Activated CD4-positive, alpha-beta T cell treated with anti-CD3 and anti-CD28 coated beads for 4 hours (primary cell): ENCODE measurements around the gene NEAT1.

Experiments
- DNase-seq, 2 donors: peaks; one replicate each; pipeline ENCODE4 v3.0.0-alpha.2; 2020

Gene NEAT1

DNA sequence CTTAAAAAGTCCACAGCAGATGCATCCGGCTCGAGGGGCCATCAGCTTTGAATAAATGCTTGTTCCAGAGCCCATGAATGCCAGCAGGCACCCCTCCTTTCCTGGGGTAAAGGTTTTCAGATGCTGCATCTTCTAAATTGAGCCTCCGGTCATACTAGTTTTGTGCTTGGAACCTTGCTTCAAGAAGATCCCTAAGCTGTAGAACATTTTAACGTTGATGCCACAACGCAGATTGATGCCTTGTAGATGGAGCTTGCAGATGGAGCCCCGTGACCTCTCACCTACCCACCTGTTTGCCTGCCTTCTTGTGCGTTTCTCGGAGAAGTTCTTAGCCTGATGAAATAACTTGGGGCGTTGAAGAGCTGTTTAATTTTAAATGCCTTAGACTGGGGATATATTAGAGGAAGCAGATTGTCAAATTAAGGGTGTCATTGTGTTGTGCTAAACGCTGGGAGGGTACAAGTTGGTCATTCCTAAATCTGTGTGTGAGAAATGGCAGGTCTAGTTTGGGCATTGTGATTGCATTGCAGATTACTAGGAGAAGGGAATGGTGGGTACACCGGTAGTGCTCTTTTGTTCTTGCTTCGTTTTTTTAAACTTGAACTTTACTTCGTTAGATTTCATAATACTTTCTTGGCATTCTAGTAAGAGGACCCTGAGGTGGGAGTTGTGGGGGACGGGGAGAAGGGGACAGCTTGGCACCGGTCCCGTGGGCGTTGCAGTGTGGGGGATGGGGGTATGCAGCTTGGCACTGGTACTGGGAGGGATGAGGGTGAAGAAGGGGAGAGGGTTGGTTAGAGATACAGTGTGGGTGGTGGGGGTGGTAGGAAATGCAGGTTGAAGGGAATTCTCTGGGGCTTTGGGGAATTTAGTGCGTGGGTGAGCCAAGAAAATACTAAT lies 1.9 kb downstream of the NEAT1 start:
- peak; percentile 73 for DNase-seq

DNA sequence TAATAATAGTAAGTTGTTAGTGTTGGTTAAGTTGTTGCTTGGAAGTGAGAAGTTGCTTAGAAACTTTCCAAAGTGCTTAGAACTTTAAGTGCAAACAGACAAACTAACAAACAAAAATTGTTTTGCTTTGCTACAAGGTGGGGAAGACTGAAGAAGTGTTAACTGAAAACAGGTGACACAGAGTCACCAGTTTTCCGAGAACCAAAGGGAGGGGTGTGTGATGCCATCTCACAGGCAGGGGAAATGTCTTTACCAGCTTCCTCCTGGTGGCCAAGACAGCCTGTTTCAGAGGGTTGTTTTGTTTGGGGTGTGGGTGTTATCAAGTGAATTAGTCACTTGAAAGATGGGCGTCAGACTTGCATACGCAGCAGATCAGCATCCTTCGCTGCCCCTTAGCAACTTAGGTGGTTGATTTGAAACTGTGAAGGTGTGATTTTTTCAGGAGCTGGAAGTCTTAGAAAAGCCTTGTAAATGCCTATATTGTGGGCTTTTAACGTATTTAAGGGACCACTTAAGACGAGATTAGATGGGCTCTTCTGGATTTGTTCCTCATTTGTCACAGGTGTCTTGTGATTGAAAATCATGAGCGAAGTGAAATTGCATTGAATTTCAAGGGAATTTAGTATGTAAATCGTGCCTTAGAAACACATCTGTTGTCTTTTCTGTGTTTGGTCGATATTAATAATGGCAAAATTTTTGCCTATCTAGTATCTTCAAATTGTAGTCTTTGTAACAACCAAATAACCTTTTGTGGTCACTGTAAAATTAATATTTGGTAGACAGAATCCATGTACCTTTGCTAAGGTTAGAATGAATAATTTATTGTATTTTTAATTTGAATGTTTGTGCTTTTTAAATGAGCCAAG lies 2.7 kb downstream of the NEAT1 start:
- DNase-seq: peak; percentile 84

DNA sequence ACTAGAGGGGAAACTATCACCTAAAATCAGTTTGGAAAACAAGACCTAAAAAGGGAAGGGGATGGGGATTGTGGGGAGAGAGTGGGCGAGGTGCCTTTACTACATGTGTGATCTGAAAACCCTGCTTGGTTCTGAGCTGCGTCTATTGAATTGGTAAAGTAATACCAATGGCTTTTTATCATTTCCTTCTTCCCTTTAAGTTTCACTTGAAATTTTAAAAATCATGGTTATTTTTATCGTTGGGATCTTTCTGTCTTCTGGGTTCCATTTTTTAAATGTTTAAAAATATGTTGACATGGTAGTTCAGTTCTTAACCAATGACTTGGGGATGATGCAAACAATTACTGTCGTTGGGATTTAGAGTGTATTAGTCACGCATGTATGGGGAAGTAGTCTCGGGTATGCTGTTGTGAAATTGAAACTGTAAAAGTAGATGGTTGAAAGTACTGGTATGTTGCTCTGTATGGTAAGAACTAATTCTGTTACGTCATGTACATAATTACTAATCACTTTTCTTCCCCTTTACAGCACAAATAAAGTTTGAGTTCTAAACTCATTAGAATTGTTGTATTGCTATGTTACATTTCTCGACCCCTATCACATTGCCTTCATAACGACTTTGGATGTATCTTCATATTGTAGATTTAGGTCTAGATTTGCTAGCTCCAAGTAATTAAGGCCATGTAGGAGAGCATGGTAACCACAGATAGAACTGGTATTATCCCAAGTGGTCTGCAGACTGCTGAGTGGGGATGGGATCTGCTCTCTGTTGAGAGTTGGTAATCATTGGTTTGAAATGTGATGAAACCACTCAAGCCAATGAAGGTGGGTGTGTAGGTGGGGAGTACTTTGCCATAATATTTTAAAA lies 3.6 kb downstream of the NEAT1 start:
- no peak for DNase-seq

DNA sequence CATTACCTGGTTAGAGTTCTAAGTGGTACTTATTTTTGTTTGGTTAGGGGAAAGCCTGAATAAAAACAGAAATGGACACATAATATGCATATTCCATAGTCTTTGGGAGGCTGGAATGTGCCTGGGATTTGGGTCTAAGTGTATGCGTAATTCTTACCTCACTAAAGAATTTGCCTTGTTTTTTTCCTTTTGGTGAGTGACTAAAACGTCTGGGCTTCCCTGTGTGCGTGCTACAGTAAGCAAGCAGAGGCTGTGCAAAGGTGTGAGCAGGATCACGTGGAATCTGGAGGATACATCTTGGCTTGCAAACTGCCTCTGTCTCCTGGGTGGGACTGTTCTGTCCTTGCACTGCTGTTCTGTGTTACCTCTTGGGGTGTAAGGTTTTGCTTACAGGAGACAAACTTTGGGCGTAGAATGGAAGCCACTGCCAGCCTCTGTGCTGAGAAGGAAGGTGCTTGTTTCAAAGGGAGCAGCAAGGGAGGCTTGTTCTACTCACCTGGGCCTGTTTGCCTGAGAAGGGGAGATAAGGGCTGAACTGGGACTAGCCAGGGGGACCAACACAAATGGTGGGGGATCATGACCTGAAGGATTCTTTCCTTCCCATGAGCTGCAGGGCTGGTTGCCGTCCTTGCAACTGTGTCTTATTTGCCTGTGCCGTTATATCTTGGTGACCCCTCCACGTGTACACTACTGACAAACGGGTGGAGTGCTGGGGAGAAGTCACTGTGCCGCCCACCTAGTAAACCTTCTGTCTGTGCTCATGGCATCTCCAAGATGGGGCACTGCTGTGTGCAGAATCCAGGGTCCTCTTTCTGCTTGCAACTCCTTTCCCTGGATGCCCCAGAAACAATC lies 4.5 kb downstream of the NEAT1 start:
- DNase-seq: peak in 1 of 2 donors; percentile 46

DNA sequence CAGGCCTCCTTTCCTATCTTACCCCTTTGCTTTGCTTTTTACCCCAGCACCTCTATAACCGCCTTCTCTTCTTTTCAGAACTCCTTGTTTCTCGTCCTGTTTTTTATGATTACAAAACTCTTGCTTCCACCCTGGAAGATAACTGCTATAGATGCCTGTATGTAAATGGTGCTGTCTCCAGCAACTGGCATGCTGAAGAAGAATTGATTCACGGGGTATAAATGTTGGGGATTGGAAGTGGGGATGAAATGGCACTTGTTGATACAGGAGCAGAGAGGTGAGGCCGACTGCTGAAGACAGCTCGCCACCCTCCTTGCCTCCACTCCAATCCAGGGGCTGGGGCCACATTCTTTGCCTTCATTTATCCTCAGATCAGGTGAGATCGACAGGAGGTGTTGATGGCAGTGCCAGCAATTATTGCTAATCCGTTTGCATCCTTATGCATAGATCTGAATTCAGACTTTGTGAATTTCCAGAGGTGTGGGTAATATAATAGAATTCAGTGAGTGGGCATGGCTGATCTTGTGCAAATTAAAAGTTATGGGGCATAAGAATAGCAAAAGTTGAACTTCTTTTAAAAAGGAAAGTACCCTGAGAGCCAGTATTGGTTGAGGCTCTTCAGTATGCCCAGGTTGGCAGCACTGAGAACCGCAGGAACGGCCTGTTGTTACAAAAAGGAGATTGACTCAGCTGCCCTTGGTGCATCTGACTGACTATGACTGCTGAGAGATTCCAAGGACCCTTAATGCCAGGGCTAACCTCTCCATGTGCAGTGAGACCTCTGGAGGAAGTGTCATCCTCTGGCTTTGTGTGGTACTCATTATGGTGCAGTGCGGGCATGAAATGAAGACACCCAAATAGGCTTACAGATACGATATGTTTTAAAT lies 5.3 kb downstream of the NEAT1 start:
- DNase-seq: peak; percentile 40 to 41

DNA sequence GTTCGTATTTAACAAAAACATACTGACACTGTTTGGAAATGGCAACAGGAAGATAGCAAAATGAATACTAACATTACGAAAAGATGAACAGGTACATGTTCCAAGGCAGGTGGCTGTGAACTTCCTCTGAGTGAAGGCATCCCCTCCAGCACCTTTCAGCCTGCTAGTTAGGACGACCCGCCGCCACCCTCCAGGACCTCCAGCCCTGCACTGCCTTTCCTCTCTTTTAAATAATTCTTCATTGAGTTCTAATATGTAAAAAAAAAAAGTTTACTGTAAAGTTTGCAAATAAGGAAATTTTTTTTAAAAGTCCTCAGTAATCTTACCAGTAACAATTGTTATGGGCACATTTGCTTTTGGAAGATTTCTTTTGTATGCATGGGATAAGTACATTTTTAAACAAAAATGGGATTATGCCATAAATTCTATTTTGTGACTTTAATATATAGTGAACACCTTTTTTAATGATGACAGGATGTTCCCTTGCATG lies 6.0 kb downstream of the NEAT1 start:
- no peak for DNase-seq

DNA sequence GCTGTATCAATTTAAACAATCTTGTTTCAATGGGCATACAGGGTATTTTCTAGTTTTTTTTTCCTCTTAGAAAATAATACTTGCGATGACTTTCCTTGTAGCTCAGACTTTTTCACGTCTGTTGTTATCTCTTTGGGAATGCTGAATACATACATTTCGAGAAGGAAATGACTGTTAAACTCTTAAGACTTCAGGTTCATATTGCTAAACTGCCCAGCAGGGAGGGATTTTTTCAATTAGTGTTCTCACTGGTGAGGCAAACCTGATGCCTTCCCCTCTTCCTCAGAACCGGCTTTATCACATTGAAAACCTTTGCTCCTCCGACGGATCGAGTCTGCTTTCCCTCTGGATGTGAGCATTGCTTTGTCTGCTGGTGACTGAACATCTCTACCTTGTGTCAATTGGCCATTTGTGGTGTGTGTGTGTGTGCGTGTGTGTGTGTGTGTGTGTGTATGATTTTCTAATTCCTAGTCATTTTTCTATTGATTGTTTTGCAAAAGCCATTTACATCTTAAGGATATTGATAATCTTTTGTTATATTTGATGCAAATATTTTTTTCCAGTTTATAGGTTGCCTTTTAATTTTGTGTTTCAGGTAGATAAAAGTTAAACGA lies 6.6 kb downstream of the NEAT1 start:
- DNase-seq: no peak

DNA sequence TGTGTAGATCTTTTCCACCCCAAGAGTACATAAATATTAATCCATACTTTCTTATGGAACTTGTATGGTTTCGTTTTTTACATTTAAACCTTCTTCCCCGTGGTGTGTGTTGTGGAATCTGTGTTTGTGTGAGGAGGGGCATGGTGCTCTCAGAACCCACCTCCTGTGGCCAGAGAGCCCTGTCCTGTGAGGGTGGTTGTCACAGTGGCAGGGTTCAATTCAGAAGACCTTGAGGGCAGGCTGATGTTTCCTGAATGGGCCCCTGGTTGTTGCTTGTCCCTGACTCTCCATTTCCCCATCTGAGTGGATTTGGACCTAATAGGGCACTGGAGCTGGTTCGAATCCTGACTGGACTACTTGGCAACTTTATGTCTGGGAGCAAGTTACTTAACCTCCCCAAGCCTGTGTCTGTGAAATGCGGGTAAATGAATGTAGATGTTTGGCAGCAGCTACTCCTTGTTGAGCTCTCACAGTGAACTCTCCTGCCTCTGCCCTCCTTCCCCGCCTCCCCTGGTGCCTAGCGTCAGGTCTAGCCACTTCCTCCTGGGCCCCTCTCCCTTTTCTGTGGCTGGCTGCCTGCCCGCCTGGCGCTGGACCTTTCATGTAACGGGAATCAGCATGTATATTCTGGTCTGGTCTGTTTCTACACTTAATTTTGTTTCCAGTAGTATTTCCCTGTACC lies 7.3 kb downstream of the NEAT1 start:
- DNase-seq: no peak

DNA sequence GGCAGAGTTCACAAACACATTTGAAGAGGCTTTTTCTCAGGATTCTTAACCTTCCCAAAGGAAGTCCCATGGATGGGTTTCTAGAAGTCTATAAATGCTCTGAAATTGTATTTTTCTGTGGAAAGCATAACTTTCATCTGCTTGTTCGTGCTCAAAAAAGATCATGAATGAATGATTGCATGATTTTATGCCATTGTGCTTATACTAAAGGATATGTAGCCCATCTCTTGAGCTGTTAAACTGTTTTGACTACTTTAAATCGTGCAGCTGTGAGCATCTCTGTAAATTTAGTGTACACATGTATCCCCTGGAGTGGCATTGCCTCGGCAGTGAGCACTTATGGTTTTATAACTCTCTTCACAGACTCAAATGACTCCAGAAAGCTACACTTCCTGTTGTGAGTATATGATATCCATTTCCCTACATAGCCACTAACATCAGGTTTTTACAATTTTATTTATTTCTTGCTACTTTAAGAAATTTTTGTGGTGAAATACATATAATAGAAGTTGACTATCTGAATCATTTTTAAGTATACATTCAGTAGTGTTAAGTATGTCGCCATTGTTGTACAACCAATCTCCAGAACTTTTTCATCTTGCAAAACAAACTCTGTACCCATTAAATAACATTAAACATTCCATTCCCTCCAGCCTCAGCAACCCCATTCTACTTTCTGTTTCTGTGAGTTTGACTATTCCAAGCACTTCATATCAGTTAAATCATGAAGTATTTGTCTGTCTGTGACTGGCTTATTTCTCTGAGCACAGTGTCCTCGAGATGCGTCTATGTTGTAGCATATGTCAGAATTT lies 8.0 kb downstream of the NEAT1 start:
- no peak for DNase-seq

DNA sequence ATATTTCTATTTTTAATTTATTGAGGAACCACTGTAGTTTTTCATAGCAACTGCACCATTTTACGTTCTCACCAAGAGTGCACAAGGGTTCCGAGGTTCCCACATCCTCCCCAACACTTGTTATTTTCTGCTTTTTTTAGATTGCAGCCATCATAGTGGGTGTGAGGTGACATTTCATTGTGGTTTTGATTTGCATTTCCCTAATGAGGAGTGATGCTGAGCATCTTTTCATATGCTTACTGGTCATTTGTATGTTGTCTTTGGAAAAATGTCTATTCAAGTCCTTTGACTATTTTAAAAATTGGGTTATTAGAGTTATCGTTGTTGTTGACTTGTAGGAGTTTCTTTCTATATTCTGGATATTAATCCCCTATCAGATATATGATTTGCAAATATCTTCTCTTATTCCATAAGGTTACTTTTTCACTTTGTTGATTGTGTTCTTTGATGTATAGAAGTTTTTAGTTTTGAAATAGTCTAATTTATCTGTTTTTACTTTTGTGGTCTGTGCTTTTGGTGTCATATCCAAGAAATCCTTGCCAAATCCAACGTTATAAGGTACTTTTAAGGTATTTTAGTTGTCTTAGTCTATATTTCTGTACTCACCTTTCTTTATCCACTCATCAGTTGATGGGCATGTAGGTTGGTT lies 9.0 kb downstream of the NEAT1 start:
- DNase-seq: no peak

DNA sequence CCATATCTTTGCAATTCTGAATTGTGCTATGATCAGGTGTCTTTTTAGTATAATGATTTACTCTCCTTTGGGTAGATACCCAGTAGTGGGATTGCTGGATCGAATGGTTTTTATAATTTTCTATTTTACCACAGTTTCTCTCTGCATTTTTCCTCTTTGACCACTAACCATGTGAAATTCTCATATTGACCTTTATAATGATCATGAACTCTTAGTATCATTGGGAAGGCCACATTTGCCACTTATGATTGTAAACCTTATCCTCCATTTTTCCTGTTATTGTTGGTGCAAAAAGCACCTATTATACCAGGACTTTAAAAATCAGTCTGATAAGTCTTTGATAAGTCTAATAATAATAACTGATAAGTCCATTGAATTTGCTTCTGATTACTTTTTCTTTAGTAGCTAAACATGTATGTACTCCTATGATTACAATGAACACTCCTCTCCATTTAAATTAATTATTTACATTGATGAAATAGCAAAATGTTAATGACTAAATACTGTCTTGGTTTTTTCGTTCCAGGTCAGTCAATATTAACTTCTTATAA lies 9.6 kb downstream of the NEAT1 start:
- DNase-seq: no peak

DNA sequence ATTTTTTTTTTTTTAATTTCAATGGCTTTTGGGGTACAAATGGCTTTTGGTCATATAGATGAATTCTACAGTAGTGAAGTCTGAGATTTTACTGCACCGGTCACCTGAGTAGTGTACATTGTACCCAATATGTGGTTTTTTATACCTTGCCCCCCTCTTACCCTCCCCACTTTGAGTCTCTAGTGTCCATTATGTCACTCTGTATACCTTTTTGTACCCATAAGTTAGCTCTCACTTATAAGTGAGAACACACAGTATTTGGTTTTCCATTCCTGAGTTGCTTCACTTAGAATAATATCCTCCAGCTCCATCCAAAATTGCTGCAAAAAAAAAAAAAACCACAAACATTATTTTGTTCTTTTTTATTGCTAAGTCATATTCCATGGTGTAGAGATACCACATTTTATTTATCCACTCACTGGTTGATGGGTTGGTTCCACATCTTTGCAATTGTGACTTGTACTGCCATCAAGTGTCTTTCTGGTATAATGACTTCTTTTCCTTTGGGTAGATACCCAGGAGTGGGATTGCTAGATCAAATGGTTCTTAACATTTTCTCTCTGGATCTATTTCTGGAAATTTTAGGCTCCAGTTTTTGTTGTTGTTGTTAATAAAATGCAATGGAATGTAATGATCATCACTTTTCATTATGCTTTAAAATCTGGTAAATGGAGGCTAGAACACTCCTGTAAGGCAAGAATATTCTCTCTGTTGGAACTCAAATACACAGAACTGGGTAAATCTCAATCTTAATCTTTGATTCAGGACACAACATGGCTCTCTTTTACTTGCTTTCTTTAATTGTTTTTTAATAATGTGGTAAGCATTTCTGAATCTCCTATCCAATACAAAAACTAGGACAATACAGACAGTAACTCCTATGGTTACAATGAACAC lies 10.3 kb downstream of the NEAT1 start:
- DNase-seq: no peak

DNA sequence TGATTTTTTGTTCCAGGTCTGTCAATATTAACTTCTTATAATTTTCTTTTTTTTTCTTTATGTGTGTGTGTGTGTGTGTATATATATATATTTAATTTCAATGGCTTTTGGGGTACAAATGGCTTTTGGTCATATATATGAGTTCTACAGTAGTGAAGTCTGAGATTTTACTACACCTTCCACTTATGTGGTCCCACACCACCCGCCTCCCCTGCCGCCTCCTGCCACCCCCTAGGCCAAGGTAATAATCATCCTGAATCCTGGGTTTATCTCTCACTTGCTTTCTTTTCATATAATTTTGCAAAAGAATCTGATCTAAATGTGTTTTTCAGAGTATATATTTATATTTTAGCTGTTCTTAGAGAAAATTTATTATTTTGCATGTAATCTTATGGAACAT lies 11.1 kb downstream of the NEAT1 start:
- no peak for DNase-seq

DNA sequence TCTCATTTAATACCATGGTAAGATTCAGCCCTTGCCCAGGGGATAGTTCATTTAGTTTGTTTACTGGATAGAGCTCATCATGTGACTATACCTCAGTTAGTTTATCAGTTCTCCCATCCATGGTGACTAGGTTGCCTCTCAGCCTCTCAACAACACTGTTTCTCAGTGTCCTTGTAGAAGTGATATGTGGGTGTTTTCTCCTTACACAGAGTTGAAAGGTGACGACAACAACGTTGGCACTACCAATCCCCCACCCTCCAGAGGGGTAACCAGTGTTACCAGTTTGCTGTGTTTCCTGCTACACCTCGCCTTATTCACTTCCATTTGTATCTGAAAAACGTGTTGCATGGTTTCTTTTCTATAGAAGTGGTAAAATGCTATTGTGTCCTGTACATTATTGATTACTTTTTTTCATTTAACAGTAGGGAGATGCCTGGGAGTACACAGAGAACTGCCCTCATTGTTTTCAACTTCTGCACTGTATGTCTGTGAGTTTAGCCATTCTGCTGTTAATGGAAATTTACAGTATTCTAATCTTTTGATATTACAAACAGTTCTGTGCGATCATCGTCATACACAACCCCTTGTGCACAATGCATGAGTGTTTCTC lies 11.6 kb downstream of the NEAT1 start:
- no peak for DNase-seq

DNA sequence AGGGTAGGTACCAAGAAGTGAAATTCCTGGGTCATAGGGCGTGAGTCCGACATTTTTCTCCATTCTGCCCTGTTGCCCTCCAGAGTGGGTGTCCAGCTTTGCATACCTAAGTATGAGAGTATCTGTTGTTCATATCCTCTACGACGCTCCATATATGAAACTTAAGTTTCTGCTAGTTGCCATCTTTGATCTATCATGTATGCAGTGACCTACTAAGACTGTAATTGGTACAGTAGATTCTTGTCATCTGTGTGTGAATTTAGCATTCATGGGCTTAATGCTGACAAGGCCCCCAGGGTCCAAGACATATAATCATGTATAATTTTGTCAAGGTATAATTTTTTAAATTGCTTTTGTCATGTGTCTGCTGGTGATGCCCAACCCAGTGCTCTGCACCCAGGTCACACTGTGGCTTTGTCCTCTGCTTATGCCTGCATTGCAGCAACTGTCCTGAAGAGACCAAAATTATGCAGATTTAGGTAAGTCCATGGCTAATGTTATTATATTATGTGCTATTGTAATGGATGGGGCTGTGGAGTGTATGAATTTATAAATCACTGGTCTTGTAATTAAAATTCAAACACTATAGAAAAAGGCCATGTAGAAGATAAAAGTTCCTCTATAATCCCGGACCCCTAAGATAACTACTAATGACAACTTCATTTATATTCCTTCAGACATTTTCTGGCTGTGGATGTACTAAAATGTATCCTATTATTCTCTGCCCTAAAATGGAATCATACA lies 12.2 kb downstream of the NEAT1 start:
- DNase-seq: no peak
